Gastrocnemius medialis (tissue), 4 donors: Measurements from ENCODE around the gene TOP3A. TPM values are rescaled to one million over a fixed set of nuclear protein-coding genes. Genes with fewer than 3 reads are reported as not detected.
A peak's percentile ranks its signal among the peaks of the same experiment; 100 is the strongest.

Source experiments
- ATAC-seq, 2 donors: fragments of 150-250 bp; one replicate each; pipeline ENCODE4 v1.9.1; 2016
- DNase-seq, 2 donors: peaks; one replicate each; pipeline ENCODE4 v3.0.0-alpha.2; 2019
- H3K27ac ChIP-seq, 4 donors: fragments of 200-600 bp; sonication (generic); 1 replicate in 1 of 4; 2 replicates in 3 of 4; pipeline ENCODE4 v1.5.1; 2016 to 2018; ENCODE audit warnings: mild to moderate bottlenecking in 2 of 4, moderate library complexity in 1 of 4
- H3K27me3 ChIP-seq, 3 donors: fragments of 200-600 bp; sonication (generic) in 2 of 3; 1 replicate in 1 of 3; 2 replicates in 2 of 3; pipeline versions ENCODE4 v1.5.1 to v1.6.0; 2016 to 2019; ENCODE audit warnings: mild to moderate bottlenecking in 1 of 3, moderate library complexity in 1 of 3
- H3K36me3 ChIP-seq, 2 donors: fragments of 200-600 bp; sonication (generic) in 1 of 2; one replicate each; pipeline ENCODE4 v1.5.1; 2017 to 2018
- H3K4me1 ChIP-seq, 2 donors: fragments of 200-600 bp; sonication (generic) in 1 of 2; one replicate each; pipeline ENCODE4 v1.5.1; 2016 to 2017; ENCODE audit warnings: mild to moderate bottlenecking in 2 of 2
- H3K4me3 ChIP-seq, 4 donors: fragments of 200-600 bp; sonication (generic) in 3 of 4; 1 replicate in 1 of 4; 2 replicates in 3 of 4; pipeline ENCODE4 v1.5.1; 2016 to 2019; ENCODE audit warnings: mild to moderate bottlenecking in 2 of 4
- H3K9me3 ChIP-seq, 3 donors: fragments of 200-600 bp; sonication (generic) in 2 of 3; 1 replicate in 1 of 3; 2 replicates in 2 of 3; pipeline ENCODE4 v1.5.1; 2016 to 2019
- POLR2A ChIP-seq, 2 donors: fragments of 450-650 bp; IDR thresholded peaks; one replicate each; pipeline ENCODE4 v1.6.1; 2017; ENCODE audit warnings: antibody characterized with exemption in 2 of 2, mild to moderate bottlenecking in 2 of 2, moderate library complexity in 2 of 2
- in situ Hi-C, 4 donors: fragments of 200-750 bp; cut with MboI; loops; one replicate each; pipeline versions ENCODE4 v1.15.0 to v1.8.0; 2017; ENCODE audit warnings: low sequenced_read_pairs in 4 of 4
- intact Hi-C: fragments of 100-400 bp; cut with DNase I; formaldehyde crosslinking; loops from one replicate; pipeline ENCODE4 v1.15.1; 2023; ENCODE audit warnings: low total_unique reads
- total RNA-seq, 4 donors: library from RNA; depleted of rRNA; stranded (reverse); fragments of >200 nt; gene quantifications; one replicate each; pipeline versions ENCODE4 v1.1.0 to v1.2.3, GENCODE V29; 2016
- TF ChIP-seq, protein P1 (sequence below), 5 experiments: fragments of 450-650 bp in 3 of 5; fragments of 200-600 bp in 2 of 5; sonication (generic) in 2 of 5; IDR thresholded peaks in 4 of 5; conservative IDR thresholded peaks in 1 of 5; 1 replicate in 4 of 5; 2 replicates in 1 of 5; pipeline ENCODE4 v1.5.1; 2016 to 2019; ENCODE audit warnings: antibody characterized with exemption in 5 of 5, mild to moderate bottlenecking in 3 of 5, moderate library complexity in 3 of 5

The TOP3A gene
- total RNA-seq, 4 donors from 2014 or later, result 17.7 to 62.4 (median 22.1) TPM

DNA sequence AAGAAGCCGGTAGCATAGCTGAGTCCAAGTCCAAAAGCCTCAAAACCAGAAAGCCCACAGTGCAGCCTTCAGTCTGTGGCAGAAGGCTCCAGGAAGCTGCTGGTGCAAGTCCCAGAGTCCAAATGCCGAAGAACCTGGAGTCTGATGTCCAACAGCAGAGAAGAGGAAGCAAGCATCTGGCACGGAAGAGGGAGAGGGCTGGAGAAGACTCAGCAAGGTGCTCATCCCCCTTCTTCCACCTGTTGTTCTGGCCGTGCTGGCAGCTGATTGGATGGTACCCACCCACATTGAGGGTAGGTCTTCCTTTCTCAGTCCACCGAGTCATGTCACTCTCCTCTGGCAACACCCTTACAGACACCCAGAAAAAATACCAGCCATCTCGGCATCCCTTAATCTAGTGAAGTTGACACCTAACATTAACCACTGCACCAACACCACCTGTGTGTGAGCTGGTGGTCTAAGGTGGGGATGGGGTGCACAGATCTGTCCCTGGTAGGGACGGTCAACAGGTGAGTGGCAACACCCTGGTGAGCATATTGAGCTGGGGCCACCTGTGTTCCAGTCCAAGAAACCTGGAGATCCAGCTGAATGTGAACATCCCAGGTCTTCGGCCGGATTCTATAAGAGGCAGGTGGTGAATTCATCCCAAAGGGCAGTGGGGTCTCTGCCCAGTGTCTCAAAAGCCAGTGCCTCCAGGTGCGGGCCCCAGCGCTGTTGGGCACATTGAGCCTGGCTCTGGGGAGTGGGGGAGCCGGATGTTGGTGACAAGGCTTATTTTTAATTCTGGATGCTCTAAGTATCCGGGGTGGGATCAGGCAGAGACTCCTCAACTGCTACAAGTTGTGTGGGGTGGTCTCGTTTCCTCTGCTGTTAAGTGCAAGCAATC is 44.5 kb downstream of the TOP3A start:
- Histone ChIP-seq H3K27ac (no peak overlapping the region), H3K9me3 (no peaks in the 10 kb centered on the region), H3K27me3 (no peaks in the 10 kb centered on the region), H3K4me3 (no peak overlapping the region), H3K4me1 (no peaks in the 10 kb centered on the region), H3K36me3 (peaks cover 0 to 17% of the 10 kb centered on the region in 2 donors)
- ATAC-seq (no peak), DNase-seq (no peak)
- intact Hi-C loops (no loop called here), in situ Hi-C loops (no loop called here)
- TF ChIP-seq, protein P1, sequence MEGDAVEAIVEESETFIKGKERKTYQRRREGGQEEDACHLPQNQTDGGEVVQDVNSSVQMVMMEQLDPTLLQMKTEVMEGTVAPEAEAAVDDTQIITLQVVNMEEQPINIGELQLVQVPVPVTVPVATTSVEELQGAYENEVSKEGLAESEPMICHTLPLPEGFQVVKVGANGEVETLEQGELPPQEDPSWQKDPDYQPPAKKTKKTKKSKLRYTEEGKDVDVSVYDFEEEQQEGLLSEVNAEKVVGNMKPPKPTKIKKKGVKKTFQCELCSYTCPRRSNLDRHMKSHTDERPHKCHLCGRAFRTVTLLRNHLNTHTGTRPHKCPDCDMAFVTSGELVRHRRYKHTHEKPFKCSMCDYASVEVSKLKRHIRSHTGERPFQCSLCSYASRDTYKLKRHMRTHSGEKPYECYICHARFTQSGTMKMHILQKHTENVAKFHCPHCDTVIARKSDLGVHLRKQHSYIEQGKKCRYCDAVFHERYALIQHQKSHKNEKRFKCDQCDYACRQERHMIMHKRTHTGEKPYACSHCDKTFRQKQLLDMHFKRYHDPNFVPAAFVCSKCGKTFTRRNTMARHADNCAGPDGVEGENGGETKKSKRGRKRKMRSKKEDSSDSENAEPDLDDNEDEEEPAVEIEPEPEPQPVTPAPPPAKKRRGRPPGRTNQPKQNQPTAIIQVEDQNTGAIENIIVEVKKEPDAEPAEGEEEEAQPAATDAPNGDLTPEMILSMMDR (IDR thresholded peaks at IDR 0.05 in 4 of 5, conservative IDR thresholded peaks at IDR 0.05 in 1 of 5), result no peak
- TF ChIP-seq POLR2A (IDR thresholded peaks at IDR 0.05), result no peak

DNA sequence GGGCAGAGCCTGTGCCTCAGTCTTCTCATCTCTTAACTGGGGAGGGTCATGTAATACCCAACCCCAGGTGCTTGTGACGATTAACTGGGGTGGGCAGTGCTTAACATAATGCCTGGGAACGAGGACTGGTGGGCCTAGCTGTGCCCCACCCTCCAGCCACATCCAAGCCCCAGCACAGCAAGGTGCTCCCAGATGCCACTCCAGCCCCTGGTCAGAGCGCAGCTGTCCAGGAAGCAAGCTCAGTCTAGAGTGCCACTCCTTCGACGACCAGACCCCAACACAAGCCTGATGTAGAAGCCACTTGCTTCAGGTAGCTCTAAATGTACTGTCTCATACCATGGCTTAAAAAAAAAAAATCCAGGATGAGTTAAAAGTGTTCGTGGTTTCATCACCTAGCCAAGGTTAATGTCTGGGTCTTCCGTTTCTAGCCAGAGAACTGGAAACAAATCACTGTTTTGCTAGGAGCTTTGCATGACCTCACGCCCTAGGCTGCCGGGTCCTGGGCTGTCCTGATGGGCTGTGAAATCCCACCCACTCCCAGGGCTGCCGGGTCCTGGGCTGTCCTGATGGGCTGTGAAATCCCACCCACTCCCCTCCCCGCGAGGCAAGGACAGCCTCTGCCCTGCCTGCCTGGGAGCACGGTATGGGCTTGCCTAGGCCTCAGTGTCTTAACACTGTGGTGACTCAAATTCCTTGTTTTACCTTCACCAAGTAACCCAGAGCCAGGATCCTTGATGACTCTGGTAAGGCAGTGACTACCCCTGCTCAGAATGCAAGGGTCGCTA is 46.7 kb downstream of the TOP3A start:
- intact Hi-C loops, result no loop called here
- H3K4me3 ChIP-seq, result no peak overlapping the region
- no peak for DNase-seq
- H3K27me3 ChIP-seq, result no peaks in the 10 kb centered on the region
- H3K36me3 ChIP-seq, result peaks cover 0 to 31% of the 10 kb centered on the region in 2 donors
- TF ChIP-seq, protein P1 (IDR thresholded peaks at IDR 0.05 in 4 of 5, conservative IDR thresholded peaks at IDR 0.05 in 1 of 5), result no peak
- no peak for TF ChIP-seq POLR2A (IDR thresholded peaks at IDR 0.05)
- peaks cover 6 to 9% of the 10 kb centered on the region in 2 donors for H3K4me1 ChIP-seq
- H3K9me3 ChIP-seq, result no peaks in the 10 kb centered on the region
- no peak overlapping the region for H3K27ac ChIP-seq
- no peak for ATAC-seq
- in situ Hi-C loops, result loop anchor here in 1 of 4 donors (10.0 kb wide), 1 partner anchor 47 kb away; the partner anchor contains the start of genes SMCR8 and TOP3A

DNA sequence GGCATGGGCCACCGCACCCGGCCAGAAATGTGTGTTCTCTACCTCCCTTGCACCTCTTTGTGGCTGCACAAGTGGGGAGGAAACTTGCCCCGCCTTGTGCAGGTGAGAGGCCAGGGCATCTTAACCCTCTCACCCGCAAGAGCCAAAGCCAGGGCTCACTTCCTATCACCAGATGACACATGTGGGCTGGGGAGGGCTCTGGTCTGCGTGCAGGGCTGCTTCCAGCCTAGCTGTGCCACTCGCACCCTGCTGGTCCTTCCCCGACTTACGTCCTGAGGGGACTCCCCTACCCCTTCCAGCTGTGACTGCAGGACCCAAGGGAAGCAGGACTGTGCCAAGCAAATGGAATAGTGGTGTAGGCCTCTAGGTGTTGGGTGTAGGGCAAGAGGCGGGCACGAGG is 47.4 kb downstream of the TOP3A start:
- in situ Hi-C loops (loop anchor here in 1 of 4 donors (10.0 kb wide), 1 partner anchor 47 kb away; the partner anchor contains the start of genes SMCR8 and TOP3A), intact Hi-C loops (no loop called here)
- Histone ChIP-seq H3K27ac (no peak overlapping the region), H3K9me3 (no peaks in the 10 kb centered on the region), H3K4me3 (no peak overlapping the region), H3K27me3 (no peaks in the 10 kb centered on the region), H3K4me1 (peaks cover 13 to 17% of the 10 kb centered on the region in 2 donors), H3K36me3 (peaks cover 0 to 34% of the 10 kb centered on the region in 2 donors)
- no peak for ATAC-seq
- DNase-seq, result no peak
- TF ChIP-seq, protein P1 (IDR thresholded peaks at IDR 0.05 in 4 of 5, conservative IDR thresholded peaks at IDR 0.05 in 1 of 5), result no peak
- no peak for TF ChIP-seq POLR2A (IDR thresholded peaks at IDR 0.05)

DNA sequence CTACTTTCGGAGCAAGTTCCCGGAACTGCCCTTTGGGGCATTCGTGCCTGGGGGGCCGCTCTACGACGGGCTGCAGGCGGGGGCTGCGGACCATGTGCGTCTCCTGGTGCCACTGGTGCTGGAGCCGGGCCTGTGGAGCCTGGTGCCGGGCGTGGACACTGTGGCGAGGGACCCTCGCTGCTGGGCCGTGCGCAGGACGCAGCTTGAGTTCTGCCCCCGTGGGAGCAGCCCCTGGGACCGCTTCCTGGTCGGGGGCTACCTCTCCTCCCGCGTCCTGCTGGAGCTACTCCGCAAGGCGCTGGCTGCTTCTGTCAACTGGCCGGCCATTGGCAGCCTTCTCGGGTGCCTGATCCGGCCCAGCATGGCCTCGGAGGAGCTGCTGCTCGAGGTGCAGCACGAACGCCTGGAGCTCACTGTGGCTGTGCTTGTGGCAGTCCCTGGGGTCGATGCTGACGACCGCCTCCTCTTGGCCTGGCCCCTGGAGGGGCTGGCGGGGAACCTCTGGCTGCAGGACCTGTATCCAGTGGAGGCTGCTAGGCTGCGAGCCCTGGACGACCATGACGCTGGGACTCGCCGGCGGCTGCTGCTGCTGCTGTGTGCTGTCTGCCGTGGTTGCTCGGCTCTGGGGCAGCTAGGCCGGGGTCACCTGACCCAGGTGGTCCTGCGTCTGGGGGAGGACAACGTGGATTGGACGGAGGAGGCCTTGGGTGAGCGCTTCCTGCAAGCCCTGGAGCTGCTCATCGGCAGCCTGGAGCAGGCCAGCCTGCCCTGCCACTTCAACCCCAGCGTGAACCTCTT is 50.7 kb downstream of the TOP3A start:
- TF ChIP-seq, protein P1 (IDR thresholded peaks at IDR 0.05 in 4 of 5, conservative IDR thresholded peaks at IDR 0.05 in 1 of 5), result no peak
- TF ChIP-seq POLR2A (IDR thresholded peaks at IDR 0.05), result no peak
- Histone ChIP-seq H3K27me3 (no peaks in the 10 kb centered on the region), H3K27ac (peak overlapping the region in 2 of 4 donors; percentile 18 to 99), H3K36me3 (peaks cover 0 to 34% of the 10 kb centered on the region in 2 donors), H3K4me3 (no peak overlapping the region), H3K9me3 (no peaks in the 10 kb centered on the region), H3K4me1 (peaks cover 35 to 37% of the 10 kb centered on the region in 2 donors)
- DNase-seq (no peak), ATAC-seq (no peak)
- intact Hi-C loops (no loop called here), in situ Hi-C loops (loop anchor here in 1 of 4 donors (10.0 kb wide), 1 partner anchor 51 kb away; the partner anchor contains the start of genes SMCR8 and TOP3A)
